ENCODE results near the gene EYA2. TPM values are rescaled to one million over a fixed set of nuclear protein-coding genes. Genes with fewer than 3 reads are reported as not detected.

EYA2 gene
- total RNA-seq, 4 donors from 2014 or later = 8.9 to 18.0 (median 9.5) TPM

GRCh38 chr20:47016068-47016664, 121.5 kb downstream of the EYA2 start:
- ATAC-seq (ENCODE audit: low FRiP score) (no peak), DNase-seq (ENCODE audit: low spot score) (no peak)
- no peak for TF ChIP-seq CTCF (IDR thresholded peaks at IDR 0.05)

DNA sequence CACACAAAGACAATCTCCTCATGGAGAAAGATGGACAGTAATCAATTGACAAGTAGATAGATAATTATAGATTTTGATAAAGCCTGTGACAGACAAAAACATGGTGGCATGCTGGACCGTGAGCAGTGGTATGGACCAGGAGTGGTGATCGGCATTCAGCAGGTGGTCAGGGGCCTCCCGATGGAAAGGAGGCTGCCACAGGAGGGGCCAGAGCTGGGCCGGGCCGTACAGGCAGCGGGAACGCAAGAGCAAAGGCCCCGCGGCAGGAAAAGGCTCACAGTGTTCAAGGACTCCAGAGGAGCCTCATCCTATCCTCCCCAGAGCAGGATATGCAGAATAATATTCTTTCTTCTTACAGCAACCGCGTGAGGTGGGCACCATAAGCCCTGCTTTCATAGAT, 123.7 kb downstream of the EYA2 start:
- no peak for TF ChIP-seq CTCF (IDR thresholded peaks at IDR 0.05)
- no peak for DNase-seq (ENCODE audit: low spot score)
- no peak for ATAC-seq (ENCODE audit: low FRiP score)

GRCh38 chr20:47019121-47019824, 124.6 kb downstream of the EYA2 start:
- no peak for DNase-seq (ENCODE audit: low spot score)

DNA sequence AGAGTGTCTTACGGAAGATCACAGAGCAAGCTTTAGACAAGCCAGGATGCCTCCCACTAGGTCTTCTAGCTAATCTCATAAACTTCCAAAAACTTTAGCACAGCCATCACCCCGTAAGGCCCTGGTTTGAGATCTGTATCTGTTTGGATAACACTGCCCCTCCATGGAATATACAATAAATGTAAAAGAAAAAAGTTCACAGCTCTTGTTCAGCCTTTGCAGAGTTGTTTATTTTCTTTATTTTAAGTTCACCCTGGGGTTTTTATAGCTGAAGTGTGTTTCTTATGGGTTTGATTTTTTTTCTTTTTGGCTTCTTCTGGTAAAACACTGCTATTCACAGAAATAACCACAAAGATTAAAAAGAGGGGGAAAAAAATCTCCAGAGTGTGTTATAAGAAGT, 125.6 kb downstream of the EYA2 start:
- DNase-seq (ENCODE audit: low spot score) = no peak
- ATAC-seq (ENCODE audit: low FRiP score) = no peak
- no peak for TF ChIP-seq CTCF (IDR thresholded peaks at IDR 0.05)

More at GRCh38 chr20:47019121-47019824, 124.6 kb downstream of the EYA2 start:
- peak; percentile 41 for ATAC-seq (ENCODE audit: low FRiP score)
- TF ChIP-seq CTCF (IDR thresholded peaks at IDR 0.05) = no peak

- no peak for DNase-seq (ENCODE audit: low spot score)
- no peak for TF ChIP-seq CTCF (IDR thresholded peaks at IDR 0.05)
- ATAC-seq (ENCODE audit: low FRiP score) = no peak
These were observed 127.2 kb downstream of the EYA2 start for GRCh38 chr20:47021850-47022249.

GRCh38 chr20:47024461-47024937, 129.9 kb downstream of the EYA2 start:
- no peak for TF ChIP-seq CTCF (IDR thresholded peaks at IDR 0.05)
- no peak for ATAC-seq (ENCODE audit: low FRiP score)
- no peak for DNase-seq (ENCODE audit: low spot score)

DNA sequence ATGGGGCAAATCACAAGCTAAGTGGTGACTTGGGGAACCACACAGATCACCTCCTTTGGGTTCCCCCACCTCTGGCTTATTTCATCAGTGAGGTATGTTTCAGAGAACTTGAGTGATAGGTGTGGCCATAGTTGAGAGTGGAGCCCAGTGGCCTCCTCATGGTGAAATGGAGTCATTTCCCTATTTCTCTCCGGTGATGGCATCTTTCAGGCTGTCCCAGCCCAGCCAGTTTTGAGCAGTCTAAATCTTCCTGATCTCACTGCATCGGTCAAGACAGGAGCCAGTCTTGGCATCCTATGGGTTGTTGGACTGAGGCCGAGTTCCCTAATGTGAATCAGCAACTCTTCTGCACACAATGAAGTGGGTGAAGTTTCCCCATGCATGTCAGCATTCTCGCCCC, 132.4 kb downstream of the EYA2 start:
- TF ChIP-seq CTCF (IDR thresholded peaks at IDR 0.05) = no peak
- no peak for ATAC-seq (ENCODE audit: low FRiP score)
- DNase-seq (ENCODE audit: low spot score) = no peak
